Left cardiac atrium (tissue), 4 donors: ENCODE measurements around the gene OR1K1. TPM values are rescaled to one million over a fixed set of nuclear protein-coding genes. Genes with fewer than 3 reads are reported as not detected.
"Not testable (repeated sequence)": the region's sequence is repeated elsewhere in the genome, so short reads cannot be mapped to it uniquely, and the experiment has no call there.

Source experiments
- ATAC-seq, 2 donors: fragments of 200-7000 bp; cut with Tn5 transposase; one replicate each; pipeline ENCODE4 v1.9.1; 2020; ENCODE audit warnings: mild to moderate bottlenecking in 2 of 2, moderate library complexity in 2 of 2
- DNase-seq: peaks from one replicate; pipeline ENCODE4 v3.0.0-alpha.2; 2020
- intact Hi-C, 2 donors: fragments of 100-400 bp; cut with DNase I; formaldehyde crosslinking; loops; one replicate each; pipeline versions ENCODE4 v1.14.1 to v1.15.1; 2022 to 2023
- total RNA-seq, 2 donors: library from RNA; stranded (reverse); fragmentation: NEBNext Ultra II Directional; extraction: Animal tissue kit (Norgen Biotek cat#: 25700); gene quantifications; one replicate each; pipeline ENCODE4 v1.2.1, GENCODE V29; 2021
- donor health status: DM: no; HTN: yes; CAD: no.
- donor health status: DM: no; HTN: yes; CAD: no; lungs with severe emphysema.
- donor health status: DM: yes; HTN: yes; CAD: no.
- donor health status: Dilated cardiomyopathy.

Gene OR1K1
- total RNA-seq, 2 donors from 2014 or later, result not detected

DNA sequence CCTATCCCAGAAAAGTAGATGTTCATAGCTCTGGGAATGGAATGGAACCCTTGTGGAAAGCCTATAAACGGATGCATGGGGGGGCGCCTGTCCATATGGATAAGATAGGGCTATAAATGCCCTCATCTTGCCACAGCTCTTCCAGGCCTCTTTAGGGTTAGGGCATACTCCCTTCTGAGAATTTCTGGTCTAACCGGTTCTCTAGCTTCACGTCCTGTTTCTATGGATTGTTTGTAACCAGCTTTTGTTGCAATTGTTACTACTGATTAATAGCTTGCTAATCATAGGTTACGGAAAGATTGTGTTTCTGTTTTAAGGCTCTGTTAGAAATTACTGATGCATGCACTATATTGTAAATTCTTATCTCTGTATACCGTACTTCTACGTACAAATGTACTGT is 9.3 kb downstream of the OR1K1 start:
- DNase-seq, ATAC-seq: not testable (repeated sequence)
- intact Hi-C loops, result loop anchor here in 1 of 2 donors (1.0 kb wide), 1 partner anchor 344 kb away; no protein-coding TSS in a partner anchor

- intact Hi-C loops, result loop anchor here in 1 of 2 donors (5.0 to 10.0 kb wide), 2 partner anchors 343 to 686 kb away; no protein-coding TSS in a partner anchor
- peak; percentile 66 for DNase-seq
- peak; percentile 90 to 91 for ATAC-seq
These were observed 10.5 kb downstream of the OR1K1 start for GRCh38 chr9:122810306-122810946.

- no peak for ATAC-seq
- intact Hi-C loops, result loop anchor here in 1 of 2 donors (5.0 to 10.0 kb wide), 2 partner anchors 345 to 688 kb away; no protein-coding TSS in a partner anchor
- DNase-seq, result no peak
These were observed 12.8 kb downstream of the OR1K1 start for GRCh38 chr9:122812736-122813135.

GRCh38 chr9:122814545-122814944 is 14.6 kb downstream of the OR1K1 start:
- DNase-seq (no peak), ATAC-seq (no peak)
- intact Hi-C loops, result loop anchor here in 1 of 2 donors (5.0 to 10.0 kb wide), 2 partner anchors 347 to 690 kb away; no protein-coding TSS in a partner anchor

DNA sequence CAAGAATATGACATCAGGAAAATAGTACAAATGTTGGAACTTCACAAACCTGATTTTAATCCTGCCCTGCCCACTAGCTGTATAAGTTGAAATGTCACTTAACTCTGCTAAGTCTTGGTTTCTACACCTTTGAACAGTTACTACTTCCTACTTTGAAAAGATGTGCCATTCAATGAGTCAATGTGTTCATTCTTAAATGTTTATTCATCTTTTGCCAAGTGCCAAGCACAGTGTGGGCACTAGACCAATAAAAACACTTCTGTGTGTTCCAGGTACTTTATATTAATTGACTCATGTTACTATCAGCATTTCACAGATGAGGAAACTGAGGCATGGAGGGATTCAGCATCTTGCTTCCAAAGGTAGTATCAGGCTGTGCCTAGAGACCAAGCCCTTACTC is 15.6 kb downstream of the OR1K1 start:
- DNase-seq, result no peak
- intact Hi-C loops, result loop anchor here in 1 of 2 donors (10.0 kb wide), 1 partner anchor 691 kb away; no protein-coding TSS in a partner anchor
- ATAC-seq, result no peak

DNA sequence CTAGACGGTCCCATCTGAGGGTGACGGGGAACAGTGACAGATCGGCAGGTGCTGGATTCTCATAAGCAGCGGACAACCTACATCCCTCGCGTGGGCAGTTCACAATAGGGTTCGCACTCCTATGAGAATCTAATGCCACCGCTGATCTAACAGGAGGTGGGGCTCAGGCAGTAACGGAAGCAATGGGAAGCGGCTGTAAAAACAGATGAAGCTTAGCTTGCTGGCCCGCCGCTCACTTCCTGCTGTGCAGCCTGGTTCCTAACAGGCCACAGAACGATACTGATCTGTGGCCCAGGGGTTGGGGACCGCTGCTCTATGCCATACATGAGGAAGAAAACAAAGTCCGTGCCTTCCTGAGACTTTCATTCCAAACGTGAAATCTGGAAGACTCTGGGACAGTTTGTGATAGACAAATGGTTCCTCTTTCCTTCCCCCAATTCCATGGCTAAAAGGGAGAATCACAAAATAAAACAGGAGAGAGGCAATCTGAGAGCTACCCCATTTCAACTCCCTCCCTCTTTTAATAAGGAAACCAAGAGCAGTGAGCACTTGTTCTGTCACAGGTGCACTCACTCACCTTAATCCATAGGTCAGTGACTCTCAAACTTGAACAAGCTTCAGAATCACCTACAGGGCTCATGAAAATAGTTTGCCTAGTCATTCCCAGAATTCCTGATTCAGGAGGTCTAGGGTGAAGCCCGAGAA is 16.4 kb downstream of the OR1K1 start:
- ATAC-seq, result peak; percentile 77 to 85
- intact Hi-C loops, result loop anchor here in 1 of 2 donors (10.0 kb wide), 1 partner anchor 692 kb away; no protein-coding TSS in a partner anchor
- peak; percentile 73 for DNase-seq

GRCh38 chr9:122819326-122819725 is 19.4 kb downstream of the OR1K1 start:
- ATAC-seq (no peak), DNase-seq (no peak)
- intact Hi-C loops, result loop anchor here in 1 of 2 donors (10.0 kb wide), 1 partner anchor 695 kb away; no protein-coding TSS in a partner anchor

GRCh38 chr9:122819791-122820489 is 20.0 kb downstream of the OR1K1 start:
- ATAC-seq, result peak in 1 of 2 donors; percentile 17
- intact Hi-C loops, result loop anchor here in 1 of 2 donors (10.0 kb wide), 1 partner anchor 695 kb away; no protein-coding TSS in a partner anchor
- DNase-seq, result no peak

DNA sequence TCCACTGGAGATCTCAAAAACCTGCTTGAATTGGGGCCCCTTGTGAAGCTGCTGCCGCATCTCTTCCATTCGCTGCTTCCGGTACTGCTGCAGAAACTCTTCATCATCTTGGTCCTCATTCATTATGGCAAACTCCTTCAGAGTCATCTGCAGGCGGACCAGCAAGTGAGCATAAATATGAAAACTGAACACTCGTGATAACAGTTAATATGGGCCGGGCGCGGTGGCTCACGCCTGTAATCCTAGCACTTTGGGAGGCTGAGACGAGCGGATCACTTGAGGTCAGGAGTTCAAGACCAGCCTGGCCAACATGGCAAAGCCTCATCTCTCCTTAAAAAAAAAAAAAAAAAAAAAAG is 20.5 kb downstream of the OR1K1 start:
- ATAC-seq (no peak), DNase-seq (no peak)
- intact Hi-C loops, result no loop called here

- peak; percentile 30 to 54 for ATAC-seq
- intact Hi-C loops, result no loop called here
- DNase-seq, result peak; percentile 58
These were observed 21.5 kb downstream of the OR1K1 start for GRCh38 chr9:122821278-122821943.

- ATAC-seq (no peak), DNase-seq (no peak)
- intact Hi-C loops, result no loop called here
These were observed 22.1 kb downstream of the OR1K1 start for GRCh38 chr9:122822056-122822455.

DNA sequence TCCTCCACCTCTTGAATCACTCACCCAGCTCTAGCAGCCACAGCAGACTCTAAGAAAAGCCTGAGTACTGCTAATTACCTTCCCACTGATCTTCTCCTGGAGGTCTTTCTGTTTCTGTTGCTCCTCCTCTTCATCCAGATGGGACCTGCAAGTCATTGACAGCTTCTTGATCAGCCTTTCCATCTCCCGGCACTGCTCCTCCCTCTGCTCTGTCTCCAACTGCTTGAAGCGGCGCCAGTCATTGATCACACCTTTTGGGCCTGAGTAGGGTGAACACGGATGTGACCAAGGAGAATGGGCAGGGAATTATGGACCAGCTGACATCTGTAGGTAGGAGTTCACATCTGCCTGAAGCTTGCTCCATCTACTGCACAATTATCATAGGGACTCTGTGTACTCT is 23.0 kb downstream of the OR1K1 start:
- no peak for ATAC-seq
- intact Hi-C loops, result no loop called here

DNA sequence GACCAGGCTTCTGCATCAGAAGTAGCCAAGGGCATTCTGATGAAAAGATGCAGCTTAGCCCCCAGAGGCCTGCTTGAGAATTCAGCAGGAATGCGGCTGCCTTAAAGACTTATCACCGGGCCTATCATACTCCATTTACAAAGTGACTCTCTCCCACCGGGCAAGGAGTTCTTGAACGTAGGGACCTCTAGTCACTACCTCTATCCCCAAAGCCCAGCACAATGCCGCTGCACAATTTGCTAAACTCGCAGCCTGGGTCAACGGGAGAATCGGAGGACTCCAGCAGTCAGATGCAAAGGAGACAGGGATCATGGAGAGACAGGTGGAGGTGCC is 27.8 kb downstream of the OR1K1 start:
- no peak for DNase-seq
- intact Hi-C loops, result no loop called here
- peak; percentile 13 to 23 for ATAC-seq

More for the DNA sequence above, 23.0 kb downstream of the OR1K1 start:
- no peak for DNase-seq

GRCh38 chr9:122828965-122829284 is 29.0 kb downstream of the OR1K1 start:
- ATAC-seq, intact Hi-C loops, DNase-seq: not testable (repeated sequence)

DNA sequence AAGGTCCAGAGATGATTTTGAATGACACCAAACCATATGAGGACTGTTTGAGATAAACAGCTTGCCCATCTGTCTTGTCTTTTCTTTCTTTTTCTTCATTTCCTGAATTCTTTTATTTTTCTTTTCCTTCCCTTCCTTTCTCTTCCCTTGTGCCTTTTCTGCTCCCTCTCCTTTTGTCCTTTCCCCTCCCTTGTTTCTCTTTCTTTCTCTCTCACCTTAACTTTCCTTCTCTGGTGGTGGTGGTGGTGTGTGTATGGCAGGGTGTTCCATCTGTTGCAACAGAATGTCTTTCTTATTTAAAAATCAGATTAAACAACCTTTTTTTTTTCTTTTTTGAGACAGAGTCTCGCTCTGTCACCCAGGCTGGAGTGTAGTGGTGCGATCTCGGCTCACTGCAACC is 32.3 kb downstream of the OR1K1 start:
- intact Hi-C loops, result no loop called here
- DNase-seq (no peak), ATAC-seq (no peak)

DNA sequence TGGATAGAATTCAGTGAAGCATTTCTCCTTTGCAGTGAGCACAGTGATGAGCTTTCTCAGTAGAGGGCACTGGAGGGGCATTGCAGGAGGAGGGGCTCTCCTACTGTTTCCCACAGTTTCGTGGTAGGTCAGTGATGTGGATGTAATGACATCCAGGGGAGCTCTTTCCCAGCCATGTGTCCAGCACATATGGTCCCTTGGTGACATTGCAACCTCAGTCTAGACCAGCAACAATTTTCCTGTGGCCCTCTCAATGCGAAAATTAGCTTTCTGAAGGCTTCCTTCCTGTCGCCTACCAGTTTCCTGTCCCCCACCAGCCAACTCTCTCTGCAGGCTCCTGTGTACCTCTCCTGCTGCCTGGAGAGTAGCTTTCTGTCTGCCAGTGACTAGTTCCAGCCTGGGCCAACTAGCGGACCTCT is 35.4 kb downstream of the OR1K1 start:
- DNase-seq (no peak), ATAC-seq (peak in 1 of 2 donors; percentile 27)
- intact Hi-C loops, result no loop called here

DNA sequence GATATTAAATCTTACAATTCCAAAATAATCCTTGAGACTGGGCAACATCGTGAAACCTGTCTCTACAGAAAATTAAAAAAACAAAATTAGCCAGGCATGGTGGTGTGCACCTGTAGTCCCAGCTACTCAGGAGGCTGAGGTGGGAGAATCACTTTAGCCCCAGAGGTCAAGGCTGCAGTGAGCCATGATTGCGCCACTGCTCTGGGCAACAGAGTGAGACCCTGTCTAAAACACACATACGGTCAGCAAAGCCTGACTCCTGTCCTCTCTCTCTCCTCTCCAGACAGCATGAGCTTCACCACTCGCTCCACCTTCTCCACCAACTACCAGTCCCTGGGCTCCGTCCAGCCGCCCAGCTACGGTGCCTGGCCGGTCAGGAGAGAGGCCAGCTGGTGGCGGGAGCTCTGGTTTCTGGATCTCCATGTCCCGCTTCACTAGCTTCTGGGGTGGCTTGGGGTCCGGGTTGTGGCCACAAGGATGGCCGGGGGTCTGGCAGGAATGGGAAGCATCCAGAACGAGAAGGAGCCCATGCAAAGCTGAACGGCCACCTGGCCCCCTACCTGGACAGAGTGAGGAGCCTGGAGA is 37.4 kb downstream of the OR1K1 start:
- ATAC-seq (no peak), DNase-seq (no peak)
- intact Hi-C loops, result no loop called here

- DNase-seq, intact Hi-C loops, ATAC-seq: not testable (repeated sequence)
These were observed 38.5 kb downstream of the OR1K1 start for GRCh38 chr9:122838441-122838840.

- intact Hi-C loops, result no loop called here
- ATAC-seq, result no peak
- no peak for DNase-seq
These were observed 41.6 kb downstream of the OR1K1 start for GRCh38 chr9:122841501-122841900.
